GM04503 (cell line): ENCODE data around the gene NXPH4.

Source experiments
- DNase-seq: peaks from one replicate; pipeline ENCODE4 v3.0.0-alpha.2; 2012; ENCODE audit warnings: low read depth

Gene NXPH4

GRCh38 chr12:57203791-57204190, 12.8 kb upstream of the NXPH4 start:
- no peak for DNase-seq

- no peak for DNase-seq
These were observed 12.1 kb upstream of the NXPH4 start for GRCh38 chr12:57204454-57204853.

GRCh38 chr12:57205186-57205585, 11.4 kb upstream of the NXPH4 start:
- DNase-seq: no peak

GRCh38 chr12:57205931-57206330, 10.7 kb upstream of the NXPH4 start:
- no peak for DNase-seq

- DNase-seq: no peak
These were observed 8.6 kb upstream of the NXPH4 start for GRCh38 chr12:57207731-57208630.

GRCh38 chr12:57208631-57209282, 7.8 kb upstream of the NXPH4 start:
- DNase-seq: no peak

GRCh38 chr12:57209916-57210315, 6.7 kb upstream of the NXPH4 start:
- DNase-seq: no peak

- no peak for DNase-seq
These were observed 6.1 kb upstream of the NXPH4 start for GRCh38 chr12:57210461-57210860.

- no peak for DNase-seq
These were observed 5.5 kb upstream of the NXPH4 start for GRCh38 chr12:57210926-57211692.

- no peak for DNase-seq
These were observed 4.5 kb upstream of the NXPH4 start for GRCh38 chr12:57211791-57212700.

GRCh38 chr12:57212701-57213057, 3.9 kb upstream of the NXPH4 start:
- no peak for DNase-seq

- DNase-seq: peak; percentile 35
These were observed 3.4 kb upstream of the NXPH4 start for GRCh38 chr12:57213058-57213715.

GRCh38 chr12:57213763-57214397, 2.7 kb upstream of the NXPH4 start:
- no peak for DNase-seq

- no peak for DNase-seq
These were observed 2.2 kb upstream of the NXPH4 start for GRCh38 chr12:57214398-57214781.

GRCh38 chr12:57215065-57215464, 1.5 kb upstream of the NXPH4 start:
- DNase-seq: no peak

- no peak for DNase-seq
These were observed 953 bp upstream of the NXPH4 start for GRCh38 chr12:57215668-57216013.

- no peak for DNase-seq
These were observed 606 bp downstream of the NXPH4 start for GRCh38 chr12:57216921-57217879.

- no peak for DNase-seq
These were observed 1.6 kb downstream of the NXPH4 start for GRCh38 chr12:57218030-57218853.
